Measurements from ENCODE around the gene SUGCT.

DNA sequence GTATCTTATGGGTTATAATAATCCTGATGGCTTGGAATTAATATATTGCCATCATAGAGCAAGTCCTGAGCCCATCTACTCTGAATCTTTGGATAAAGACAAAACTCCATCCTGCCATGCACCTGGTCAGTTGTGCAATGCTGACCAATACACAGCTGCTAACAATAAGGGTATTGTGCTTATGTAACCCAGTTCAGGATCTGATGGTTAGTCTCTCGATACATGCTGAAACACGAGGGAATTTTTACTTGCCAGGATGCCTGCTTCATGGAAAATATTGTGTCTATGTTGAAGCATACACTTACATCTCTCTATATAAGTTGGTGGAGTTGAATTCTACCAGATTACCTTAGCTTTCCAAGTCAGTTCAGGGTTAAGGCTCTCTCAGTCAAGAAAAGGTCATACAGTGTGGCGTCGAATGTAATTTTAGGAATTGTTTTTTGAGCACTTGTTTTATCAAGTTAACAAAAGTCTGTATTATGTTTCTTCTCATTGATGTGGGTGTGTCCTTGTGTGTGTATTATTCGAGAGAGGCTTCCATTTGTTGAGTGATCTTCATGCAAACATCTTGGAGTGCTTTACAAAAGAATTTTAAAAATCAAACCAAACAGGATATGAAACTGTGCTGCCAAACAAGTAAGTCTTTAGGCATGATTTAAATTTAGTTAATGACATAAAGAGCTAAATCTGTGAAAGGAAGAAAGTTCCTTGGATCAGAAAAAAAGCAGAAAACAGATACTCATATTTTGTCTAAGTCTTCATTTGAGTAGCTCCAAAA, 449.1 kb downstream of the SUGCT start:
- TF ChIP-seq, protein P1, sequence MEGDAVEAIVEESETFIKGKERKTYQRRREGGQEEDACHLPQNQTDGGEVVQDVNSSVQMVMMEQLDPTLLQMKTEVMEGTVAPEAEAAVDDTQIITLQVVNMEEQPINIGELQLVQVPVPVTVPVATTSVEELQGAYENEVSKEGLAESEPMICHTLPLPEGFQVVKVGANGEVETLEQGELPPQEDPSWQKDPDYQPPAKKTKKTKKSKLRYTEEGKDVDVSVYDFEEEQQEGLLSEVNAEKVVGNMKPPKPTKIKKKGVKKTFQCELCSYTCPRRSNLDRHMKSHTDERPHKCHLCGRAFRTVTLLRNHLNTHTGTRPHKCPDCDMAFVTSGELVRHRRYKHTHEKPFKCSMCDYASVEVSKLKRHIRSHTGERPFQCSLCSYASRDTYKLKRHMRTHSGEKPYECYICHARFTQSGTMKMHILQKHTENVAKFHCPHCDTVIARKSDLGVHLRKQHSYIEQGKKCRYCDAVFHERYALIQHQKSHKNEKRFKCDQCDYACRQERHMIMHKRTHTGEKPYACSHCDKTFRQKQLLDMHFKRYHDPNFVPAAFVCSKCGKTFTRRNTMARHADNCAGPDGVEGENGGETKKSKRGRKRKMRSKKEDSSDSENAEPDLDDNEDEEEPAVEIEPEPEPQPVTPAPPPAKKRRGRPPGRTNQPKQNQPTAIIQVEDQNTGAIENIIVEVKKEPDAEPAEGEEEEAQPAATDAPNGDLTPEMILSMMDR (conservative IDR thresholded peaks at IDR 0.05; ENCODE audit: low read length): no peak
- no peak for TF ChIP-seq EZH2phosphoT487 (IDR thresholded peaks at IDR 0.05; ENCODE audit: borderline replicate concordance)
